Right ventricle myocardium inferior (tissue), 1 donor: ENCODE data around the gene CADM1. TPM values are rescaled to one million over a fixed set of nuclear protein-coding genes. Genes with fewer than 3 reads are reported as not detected.

ENCODE experiments used
- ATAC-seq: fragments of 200-7000 bp; cut with Tn5 transposase; one replicate; pipeline ENCODE4 v1.9.1; 2020; ENCODE audit warnings: mild to moderate bottlenecking, moderate library complexity
- DNase-seq: peaks from one replicate; pipeline ENCODE4 v3.0.0; 2021; ENCODE audit errors: missing footprints
- intact Hi-C: fragments of 100-400 bp; cut with DNase I; formaldehyde crosslinking; loops from one replicate; pipeline ENCODE4 v1.11.0; 2022
- total RNA-seq: library from RNA; stranded (reverse); fragmentation: NEBNext Ultra II Directional; extraction: Animal tissue kit (Norgen Biotek cat#: 25700); gene quantifications from one replicate; pipeline ENCODE4 v1.2.1, GENCODE V29; 2021
- donor health status: DM: no; HTN: yes; CAD: no; lungs with severe emphysema.

Gene CADM1
- total RNA-seq, 1 donor from 2014 or later = 42.4 TPM

GRCh38 chr11:115193914-115194801 lies 310.1 kb downstream of the CADM1 start:
- DNase-seq = no peak
- ATAC-seq = no peak
- intact Hi-C loops = no loop called here

DNA sequence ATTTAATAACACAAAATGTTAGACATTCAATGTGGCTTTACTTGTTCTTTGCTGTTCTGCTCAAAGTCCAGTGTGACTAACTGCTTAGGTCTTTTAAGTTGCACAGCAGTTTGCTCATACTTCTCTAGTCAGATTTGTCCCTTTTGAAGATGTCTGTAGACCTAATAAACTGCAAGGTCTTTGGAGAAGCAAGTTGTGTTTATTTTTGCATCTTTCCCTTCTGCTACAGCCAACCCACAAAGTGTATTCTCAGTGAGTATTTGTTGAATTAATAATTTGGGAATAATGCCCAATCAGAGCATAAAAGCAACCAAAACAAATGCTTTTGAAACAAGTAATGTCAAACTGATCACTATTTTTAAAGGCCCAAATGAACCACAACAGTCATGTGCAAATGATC lies 312.5 kb downstream of the CADM1 start:
- DNase-seq = no peak
- intact Hi-C loops = no loop called here
- no peak for ATAC-seq

GRCh38 chr11:115190196-115190595 lies 314.0 kb downstream of the CADM1 start:
- intact Hi-C loops = no loop called here
- no peak for ATAC-seq
- DNase-seq = no peak

- intact Hi-C loops = loop anchor here (10.0 kb wide), 2 partner anchors 106 to 316 kb away; partner anchors contain the start of gene CADM1
- ATAC-seq = no peak
- DNase-seq = no peak
These were observed 315.3 kb downstream of the CADM1 start for GRCh38 chr11:115188898-115189278.

DNA sequence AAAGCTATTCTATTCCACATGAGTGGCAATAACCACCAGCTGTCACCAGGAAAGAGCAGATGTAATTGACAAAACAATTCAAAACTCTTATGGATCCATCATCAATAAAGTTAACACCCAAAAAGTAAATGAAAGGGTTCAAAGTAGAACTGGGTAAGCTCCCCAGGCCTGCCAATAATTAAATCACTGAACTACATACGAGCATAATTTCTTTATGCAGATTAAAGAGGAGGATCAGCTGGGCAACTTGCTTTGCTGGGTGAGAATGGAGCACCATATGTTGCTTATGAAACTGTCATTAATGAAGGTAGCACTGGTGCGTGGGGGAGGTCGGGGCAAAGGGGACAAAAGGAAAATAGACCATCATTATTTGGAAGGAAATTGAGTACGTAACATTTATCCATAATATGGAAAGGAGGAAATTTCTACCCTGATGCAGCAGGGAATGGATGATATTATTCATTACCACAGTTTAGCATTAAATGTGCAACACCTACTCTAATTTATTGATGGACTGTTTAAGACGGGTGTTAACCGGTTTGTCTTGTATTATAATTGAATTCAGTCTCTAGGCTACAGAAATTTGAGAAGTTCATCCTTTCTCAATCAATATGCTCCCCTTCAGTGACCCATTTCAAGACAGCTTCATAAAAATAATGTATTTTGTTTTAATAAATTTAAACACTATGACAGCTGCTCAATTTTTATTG lies 315.9 kb downstream of the CADM1 start:
- ATAC-seq = no peak

GRCh38 chr11:115185931-115186330 lies 318.3 kb downstream of the CADM1 start:
- ATAC-seq (no peak), DNase-seq (no peak)
- intact Hi-C loops = loop anchor here (10.0 kb wide), 2 partner anchors 109 to 319 kb away; partner anchors contain the start of gene CADM1

More for the DNA sequence above, 315.9 kb downstream of the CADM1 start:
- DNase-seq = no peak
- intact Hi-C loops = loop anchor here (10.0 kb wide), 2 partner anchors 106 to 316 kb away; partner anchors contain the start of gene CADM1

DNA sequence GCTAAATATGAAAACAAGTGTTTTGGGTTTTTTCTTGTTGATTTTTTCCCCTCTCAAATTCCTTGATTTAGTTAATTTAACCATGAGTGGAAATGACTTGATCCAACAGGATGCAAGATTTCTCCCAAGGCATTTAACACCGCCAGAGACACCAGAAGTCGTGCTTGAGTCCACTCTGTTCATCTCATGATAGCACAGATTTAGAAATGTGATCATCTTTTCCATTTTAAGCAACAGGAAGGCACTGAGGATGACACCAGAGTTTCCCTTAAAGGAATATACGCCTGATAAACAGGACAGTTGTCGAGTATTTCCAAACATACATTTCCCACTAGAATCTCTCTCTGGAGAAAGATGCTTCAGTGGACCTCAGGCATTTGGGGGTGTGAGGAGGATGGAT lies 318.7 kb downstream of the CADM1 start:
- intact Hi-C loops = loop anchor here (10.0 kb wide), 2 partner anchors 109 to 319 kb away; partner anchors contain the start of gene CADM1
- DNase-seq = no peak
- no peak for ATAC-seq

GRCh38 chr11:115184901-115185300 lies 319.3 kb downstream of the CADM1 start:
- intact Hi-C loops = loop anchor here (10.0 kb wide), 2 partner anchors 110 to 320 kb away; partner anchors contain the start of gene CADM1
- DNase-seq (no peak), ATAC-seq (no peak)

GRCh38 chr11:115183830-115184229 lies 320.4 kb downstream of the CADM1 start:
- DNase-seq = no peak
- intact Hi-C loops = loop anchor here (10.0 kb wide), 2 partner anchors 111 to 321 kb away; partner anchors contain the start of gene CADM1

DNA sequence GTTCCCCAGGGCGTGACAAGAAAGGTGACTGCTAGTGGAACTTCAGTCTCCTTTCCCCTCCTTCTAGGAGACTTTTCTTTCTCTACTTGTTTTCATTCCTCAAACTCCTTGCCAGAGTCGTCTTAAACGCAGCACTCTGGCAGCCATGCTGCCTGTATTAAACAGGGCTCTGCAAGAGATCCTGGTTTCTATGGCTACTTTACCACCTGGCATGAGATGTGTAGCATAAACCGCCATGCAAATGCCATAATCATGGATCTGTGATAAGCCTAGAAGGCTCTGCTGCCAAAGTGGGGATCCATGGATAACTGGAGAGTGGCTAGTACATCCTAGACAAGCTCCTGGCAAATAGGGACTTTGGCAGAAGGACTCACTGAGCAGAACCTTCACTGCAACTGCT lies 321.1 kb downstream of the CADM1 start:
- ATAC-seq = no peak
- no peak for DNase-seq
- intact Hi-C loops = loop anchor here (10.0 kb wide), 2 partner anchors 112 to 322 kb away; partner anchors contain the start of gene CADM1

More at GRCh38 chr11:115183830-115184229, 320.4 kb downstream of the CADM1 start:
- no peak for ATAC-seq

DNA sequence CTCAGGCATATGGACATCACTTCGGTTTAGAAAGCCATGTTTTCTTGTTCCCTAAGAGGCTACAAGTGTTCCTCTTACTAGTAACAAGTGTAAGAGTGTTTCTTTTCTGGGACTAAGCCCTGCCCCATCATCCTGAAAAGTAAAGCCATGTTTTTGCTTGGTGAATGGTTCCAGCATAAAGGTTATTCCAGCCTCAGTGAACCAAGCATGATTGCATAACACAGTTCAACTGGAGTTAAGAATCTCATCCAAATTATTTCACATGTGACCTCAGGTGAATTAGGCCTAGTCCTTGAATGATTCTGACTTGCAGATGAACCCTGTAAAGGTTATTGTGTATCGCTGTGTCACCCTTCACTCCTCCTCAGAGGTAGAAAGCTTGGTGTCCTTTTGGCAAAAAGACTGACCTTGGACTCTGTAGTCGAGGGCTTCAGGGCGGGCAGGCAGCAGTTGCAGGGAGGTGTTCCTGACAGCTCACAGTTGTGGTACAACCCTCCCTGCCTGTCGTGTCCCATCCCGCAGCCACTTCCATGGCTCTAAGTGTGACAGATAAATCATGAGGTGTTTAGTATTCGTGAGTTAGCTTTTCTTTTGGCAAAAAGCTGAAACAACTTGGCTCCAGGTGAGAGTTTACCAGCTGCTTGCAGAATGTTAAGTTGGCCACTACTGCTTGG lies 321.8 kb downstream of the CADM1 start:
- ATAC-seq (peak; percentile 70), DNase-seq (no peak)
- intact Hi-C loops = loop anchor here (10.0 kb wide), 2 partner anchors 112 to 322 kb away; partner anchors contain the start of gene CADM1

- intact Hi-C loops = loop anchor here (10.0 kb wide), 2 partner anchors 113 to 323 kb away; partner anchors contain the start of gene CADM1
- ATAC-seq = no peak
- no peak for DNase-seq
These were observed 322.7 kb downstream of the CADM1 start for GRCh38 chr11:115181538-115181937.

DNA sequence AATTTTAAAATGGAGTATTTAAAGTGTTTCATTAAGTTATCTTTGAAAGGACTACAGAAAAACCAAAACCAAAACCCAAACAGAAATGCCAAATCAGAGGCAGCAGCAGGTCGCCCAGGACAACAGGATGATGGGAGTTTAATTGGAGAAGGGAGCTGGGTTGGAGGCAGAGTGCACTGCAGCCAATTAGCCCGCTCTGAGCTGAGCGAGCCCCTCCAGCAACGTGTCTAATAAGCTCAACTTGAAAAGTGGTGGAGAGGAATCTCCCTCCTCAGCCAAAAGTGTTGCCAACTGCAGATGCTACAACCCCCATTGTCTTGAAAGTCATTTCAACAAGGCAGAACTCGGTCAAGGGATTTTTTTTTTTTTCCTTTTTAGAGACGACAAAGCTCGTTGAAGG lies 323.9 kb downstream of the CADM1 start:
- intact Hi-C loops = loop anchor here (10.0 kb wide), 2 partner anchors 115 to 325 kb away; partner anchors contain the start of gene CADM1
- no peak for ATAC-seq
- DNase-seq = no peak

DNA sequence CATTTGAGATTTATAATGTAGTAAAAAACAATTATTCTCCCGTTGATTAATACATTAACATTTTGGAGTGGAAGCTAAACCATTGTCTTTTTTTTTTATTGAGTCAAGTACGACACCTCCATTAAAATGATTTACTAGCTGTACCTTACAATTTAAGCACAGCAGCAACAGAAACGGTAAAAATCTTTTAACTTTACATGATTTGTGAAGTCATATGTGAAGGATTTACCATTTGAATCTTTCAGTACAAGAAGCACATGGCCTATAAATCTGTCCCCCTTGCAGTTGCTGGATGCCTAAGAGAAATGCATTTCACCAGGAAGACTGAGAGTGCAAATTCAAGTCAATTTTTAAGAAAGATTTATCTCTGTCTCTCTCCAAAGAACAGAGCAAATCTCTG lies 324.6 kb downstream of the CADM1 start:
- DNase-seq (no peak), ATAC-seq (no peak)
- intact Hi-C loops = loop anchor here (10.0 kb wide), 2 partner anchors 115 to 325 kb away; partner anchors contain the start of gene CADM1

DNA sequence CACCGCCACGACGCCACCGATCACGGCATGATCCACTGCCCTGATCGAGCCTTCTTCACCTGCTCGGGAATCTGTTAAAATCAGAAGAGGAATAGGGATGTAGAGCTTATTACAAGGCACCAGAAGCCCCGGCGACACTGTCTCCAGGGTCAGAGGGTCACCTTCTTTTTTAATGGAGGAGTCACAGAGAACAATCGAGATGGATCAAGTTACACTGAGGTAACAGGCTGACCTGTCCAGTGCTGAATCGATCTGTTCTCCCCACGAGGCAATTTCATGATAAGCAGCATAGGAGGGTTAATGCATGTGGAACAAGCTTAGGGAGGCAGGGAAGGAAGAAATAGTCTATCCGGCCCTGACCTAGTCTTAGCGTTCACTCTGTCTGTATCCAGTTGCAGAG lies 325.5 kb downstream of the CADM1 start:
- ATAC-seq (no peak), DNase-seq (no peak)
- intact Hi-C loops = no loop called here

- DNase-seq = no peak
- ATAC-seq = no peak
- intact Hi-C loops = no loop called here
These were observed 331.1 kb downstream of the CADM1 start for GRCh38 chr11:115173136-115173535.

- ATAC-seq = no peak
- intact Hi-C loops = no loop called here
- DNase-seq = no peak
These were observed 333.9 kb downstream of the CADM1 start for GRCh38 chr11:115170133-115170815.

GRCh38 chr11:115169251-115169650 lies 335.0 kb downstream of the CADM1 start:
- ATAC-seq (no peak), DNase-seq (no peak)
- intact Hi-C loops = no loop called here
